IMR-90 (cell line): Measurements from ENCODE around the gene KRT38. TPM values are rescaled to one million over a fixed set of nuclear protein-coding genes. Genes with fewer than 3 reads are reported as not detected.

Source experiments
- ATAC-seq: fragments of 200-7000 bp; cut with Tn5 transposase; 2 replicates; pipeline ENCODE4 v1.9.1; 2020; ENCODE audit warnings: low read depth, mild to moderate bottlenecking, moderate library complexity
- BruUV-seq: library from RNA; stranded (reverse); fragments of 400-500 nt; replicated peaks from 2 replicates; lab custom pipeline; 2021; lab: Mats Ljungman, UMichigan
- CTCF ChIA-PET: fragments of 300-600 bp; formaldehyde crosslinking; extraction: SDS; loops from one replicate; lab custom pipeline; 2021; ENCODE audit warnings: antibody characterized with exemption; lab: Yijun Ruan, JAX
- POLR2A ChIA-PET: fragments of 300-600 bp; sonication (Branson Sonifier 250); formaldehyde crosslinking; loops from one replicate; lab custom pipeline; 2022; ENCODE audit warnings: antibody characterized with exemption; ENCODE audit not compliant: unreplicated experiment; lab: Charles Lee
- DNase-seq: peaks from one replicate; pipeline ENCODE4 v3.0.0; 2013
- H2AFZ ChIP-seq: replicated peaks from 2 replicates; pipeline ENCODE3; 2013; ENCODE audit warnings: low read length, mild to moderate bottlenecking; ENCODE audit not compliant: poor library complexity
- H2AK5ac ChIP-seq: 2 replicates; pipeline ENCODE4 v1.6.1; 2013; ENCODE audit warnings: low read depth, low read length, inconsistent platforms
- H2AK9ac ChIP-seq: replicated peaks from 2 replicates; pipeline ENCODE3; 2013; ENCODE audit warnings: mild to moderate bottlenecking, low read depth, low read length, moderate library complexity; ENCODE audit not compliant: poor library complexity
- H2BK120ac ChIP-seq: 2 replicates; pipeline ENCODE4 v1.6.1; 2013; ENCODE audit warnings: low read depth, low read length, inconsistent platforms
- H2BK15ac ChIP-seq: 3 replicates; pipeline ENCODE4 v1.6.1; 2013; ENCODE audit warnings: low read depth, low read length, inconsistent platforms
- H2BK20ac ChIP-seq: 2 replicates; pipeline ENCODE4 v1.6.1; 2013; ENCODE audit warnings: low read depth, mild to moderate bottlenecking, inconsistent platforms, low read length, moderate library complexity
- H2BK5ac ChIP-seq: 2 replicates; pipeline ENCODE4 v1.6.1; 2013; ENCODE audit warnings: mild to moderate bottlenecking, low read depth, low read length, inconsistent platforms; ENCODE audit not compliant: poor library complexity, severe bottlenecking
- H3K14ac ChIP-seq: replicated peaks from 2 replicates; pipeline ENCODE4 v1.6.1; 2013; ENCODE audit warnings: low read depth, low read length, inconsistent platforms
- H3K18ac ChIP-seq: 2 replicates; pipeline ENCODE4 v1.6.1; 2013; ENCODE audit warnings: low read depth, low read length, control low read depth
- H3K23ac ChIP-seq: 2 replicates; pipeline ENCODE4 v1.6.1; 2013; ENCODE audit warnings: low read depth, low read length, inconsistent platforms
- H3K27ac ChIP-seq: 2 replicates; pipeline ENCODE4 v1.5.1; 2013; ENCODE audit warnings: mild to moderate bottlenecking, control low read depth, low read length; ENCODE audit not compliant: insufficient read depth
- H3K27me3 ChIP-seq: 2 replicates; pipeline ENCODE4 v1.6.1; 2013; ENCODE audit warnings: low read length; ENCODE audit not compliant: control insufficient read depth, insufficient read depth
- H3K36me3 ChIP-seq: 2 replicates; pipeline ENCODE4 v1.6.1; 2013; ENCODE audit warnings: low read length, mixed read lengths; ENCODE audit not compliant: control insufficient read depth, insufficient read depth
- H3K4ac ChIP-seq: 2 replicates; pipeline ENCODE4 v1.6.1; 2013; ENCODE audit warnings: low read depth, low read length, inconsistent platforms
- H3K4me1 ChIP-seq: 2 replicates; pipeline ENCODE4 v1.6.1; 2013; ENCODE audit warnings: low read length, mixed read lengths; ENCODE audit not compliant: control insufficient read depth, insufficient read depth
- H3K4me2 ChIP-seq: 2 replicates; pipeline ENCODE4 v1.6.1; 2013; ENCODE audit warnings: low read depth, mild to moderate bottlenecking, control low read depth, low read length, moderate library complexity
- H3K4me3 ChIP-seq: 2 replicates; pipeline ENCODE4 v1.5.1; 2013; ENCODE audit warnings: low read depth, mild to moderate bottlenecking, control low read depth, low read length, moderate library complexity; ENCODE audit not compliant: insufficient read depth
- H3K56ac ChIP-seq: 2 replicates; pipeline ENCODE4 v1.6.1; 2013; ENCODE audit warnings: low read length, inconsistent platforms; ENCODE audit not compliant: insufficient read depth; ENCODE audit errors: extremely low read depth
- H3K79me1 ChIP-seq, 2 experiments: 2 replicates each; pipeline ENCODE4 v1.6.1; 2013; ENCODE audit warnings: low read length in 2 of 2, inconsistent platforms in 1 of 2, low read depth in 1 of 2
- H3K9ac ChIP-seq: 2 replicates; pipeline ENCODE4 v1.6.1; 2013; ENCODE audit warnings: low read depth, low read length, control low read depth
- H3K9me1 ChIP-seq: 2 replicates; pipeline ENCODE4 v1.6.1; 2013; ENCODE audit warnings: low read length, inconsistent platforms; ENCODE audit not compliant: insufficient read depth
- H3K9me3 ChIP-seq: 2 replicates; pipeline ENCODE4 v1.6.1; 2013; ENCODE audit warnings: low read length; ENCODE audit not compliant: control insufficient read depth, insufficient read depth
- H4K20me1 ChIP-seq: 2 replicates; pipeline ENCODE4 v1.6.1; 2013; ENCODE audit warnings: low read length, inconsistent platforms; ENCODE audit not compliant: insufficient read depth
- H4K5ac ChIP-seq: 2 replicates; pipeline ENCODE4 v1.6.1; 2013; ENCODE audit warnings: mild to moderate bottlenecking, low read depth, low read length, control low read depth
- H4K8ac ChIP-seq, 2 experiments: 2 replicates each; pipeline ENCODE4 v1.6.1; 2013; ENCODE audit warnings: low read depth in 2 of 2, low read length in 2 of 2, control low read depth in 1 of 2, inconsistent platforms in 1 of 2
- H4K91ac ChIP-seq: 2 replicates; pipeline ENCODE4 v1.6.1; 2013; ENCODE audit warnings: low read depth, low read length, inconsistent platforms; ENCODE audit not compliant: insufficient read depth
- BHLHE40 ChIP-seq: fragments of 150-350 bp; IDR thresholded peaks from 2 replicates; pipeline ENCODE4 v1.6.1; 2016; ENCODE audit warnings: mild to moderate bottlenecking, low read depth, low read length
- CEBPB ChIP-seq: IDR thresholded peaks from 2 replicates; pipeline ENCODE4 v1.6.1; 2012; ENCODE audit warnings: low read depth, low read length, improper control_type of control experiment
- CHD1 ChIP-seq: IDR thresholded peaks from 2 replicates; pipeline ENCODE4 v1.6.1; 2012; ENCODE audit warnings: low read depth, low read length, improper control_type of control experiment
- FOS ChIP-seq: fragments of 150-350 bp; IDR thresholded peaks from 2 replicates; pipeline ENCODE4 v1.6.1; 2016; ENCODE audit warnings: low read depth, low read length
- MAFK ChIP-seq: IDR thresholded peaks from 2 replicates; pipeline ENCODE4 v1.6.1; 2012; ENCODE audit warnings: low read depth, low read length, improper control_type of control experiment
- MAZ ChIP-seq: IDR thresholded peaks from 2 replicates; pipeline ENCODE4 v1.6.1; 2012; ENCODE audit warnings: low read depth, mild to moderate bottlenecking, low read length, improper control_type of control experiment, moderate library complexity, borderline replicate concordance
- MXI1 ChIP-seq: IDR thresholded peaks from 2 replicates; pipeline ENCODE4 v1.6.1; 2012; ENCODE audit warnings: low read depth, mild to moderate bottlenecking, low read length, moderate library complexity, borderline replicate concordance
- NFE2L2 ChIP-seq: fragments of 150-350 bp; IDR thresholded peaks from 2 replicates; pipeline ENCODE4 v1.6.1; 2016; ENCODE audit warnings: low read depth, mild to moderate bottlenecking, low read length
- POLR2A ChIP-seq: IDR thresholded peaks from 2 replicates; pipeline ENCODE4 v1.6.1; 2012; ENCODE audit warnings: mild to moderate bottlenecking, low read depth, low read length
- RAD21 ChIP-seq: IDR thresholded peaks from 2 replicates; pipeline ENCODE4 v1.6.1; 2012; ENCODE audit warnings: low read length, improper control_type of control experiment
- SMC3 ChIP-seq: fragments of 150-350 bp; IDR thresholded peaks from 2 replicates; pipeline ENCODE4 v1.6.1; 2016; ENCODE audit warnings: low read depth, mild to moderate bottlenecking, antibody characterized with exemption, low read length, moderate library complexity
- WGBS, 2 experiments: methylation state at CpG; one replicate each; pipeline versions ENCODE4 v1.1.5 to v1.1.7; 2013; ENCODE audit warnings: missing lambda C conversion rate in 2 of 2; ENCODE audit not compliant: insufficient read length in 1 of 2; ENCODE audit errors: extremely low coverage in 2 of 2; 5-methylcytosine and 5-hydroxymethylcytosine counted together
- dilution Hi-C: fragments of 300-500 bp; cut with HindIII; formaldehyde crosslinking; loops from one replicate; pipeline ENCODE4 v1.14.3; 2018; ENCODE audit warnings: low sequenced_read_pairs; ENCODE audit not compliant: unreplicated experiment
- in situ Hi-C: fragments of 300-500 bp; cut with MboI; formaldehyde crosslinking; loops from 3 replicates; pipeline ENCODE4 v1.14.3; 2019; ENCODE audit warnings: low sequenced_read_pairs, inconsistent platforms, mixed read lengths
- intact Hi-C: fragments of 100-400 bp; cut with micrococcal nuclease; formaldehyde crosslinking; loops from 2 replicates; pipeline ENCODE4 v1.10.0; 2022
- polyA plus RNA-seq, 3 experiments: library from polyadenylated mRNA; depleted of rRNA; stranded (reverse); fragments of >200 nt; gene quantifications; 2 replicates each; pipeline ENCODE4 v1.2.3, GENCODE V29; 2012; ENCODE audit warnings: low replicate concordance in 1 of 3
- total RNA-seq: library from RNA; depleted of rRNA; stranded (reverse); fragments of >200 nt; gene quantifications from 2 replicates; pipeline ENCODE4 v1.2.3, GENCODE V29; 2012
- TF ChIP-seq, protein P1 (sequence below): fragments of 150-350 bp; IDR thresholded peaks from 2 replicates; pipeline ENCODE4 v1.6.1; 2016; ENCODE audit warnings: low read depth, mild to moderate bottlenecking, low read length, moderate library complexity, borderline replicate concordance
- TF ChIP-seq, protein P2 (sequence below): conservative IDR thresholded peaks from 2 replicates; pipeline ENCODE4 v1.5.1; 2012; ENCODE audit warnings: mild to moderate bottlenecking, low read depth, low read length, improper control_type of control experiment

Gene KRT38
- total and polyA plus RNA-seq, 2 of the 4 experiments (the other 2 are of a cell fraction): 0.09 TPM; not detected in 1

DNA sequence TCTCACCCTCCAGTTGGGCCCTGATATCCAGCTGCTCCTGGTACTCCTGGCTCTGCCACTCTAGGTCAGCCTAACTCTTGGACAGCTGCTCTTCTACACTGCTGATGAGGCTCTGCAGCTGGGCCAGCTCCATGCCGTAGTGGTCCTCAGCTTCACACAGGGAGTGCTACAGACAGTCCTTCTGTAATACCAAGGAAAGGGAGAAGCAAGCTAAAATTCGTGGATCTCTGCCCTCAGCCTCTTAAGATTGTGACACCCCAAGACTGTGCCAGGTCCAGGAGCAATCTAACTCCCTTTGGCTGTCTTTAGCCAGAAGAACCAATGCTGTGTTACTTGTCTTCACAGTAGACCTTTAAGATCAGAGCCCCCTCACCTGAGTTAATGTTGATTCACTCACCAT is 7.7 kb upstream of the KRT38 start:
- no peaks in the 10 kb centered on the region; the same call in 1 of the 2 replicates for H3K27me3 ChIP-seq
- no peak overlapping the region for H2BK5ac ChIP-seq
- H4K20me1 ChIP-seq: no peaks in the 10 kb centered on the region
- dilution Hi-C loops (no loop called here), intact Hi-C loops (no loop called here), in situ Hi-C loops (no loop called here)
- H3K4me1 ChIP-seq: peaks cover 8% of the 10 kb centered on the region
- TF ChIP-seq SMC3: no peak
- TF ChIP-seq NFE2L2: no peak
- no peak for TF ChIP-seq FOS
- TF ChIP-seq POLR2A: no peak
- TF ChIP-seq BHLHE40: no peak
- TF ChIP-seq MXI1: no peak
- no peak for TF ChIP-seq CEBPB
- no peak for TF ChIP-seq MAFK
- TF ChIP-seq, protein P1, sequence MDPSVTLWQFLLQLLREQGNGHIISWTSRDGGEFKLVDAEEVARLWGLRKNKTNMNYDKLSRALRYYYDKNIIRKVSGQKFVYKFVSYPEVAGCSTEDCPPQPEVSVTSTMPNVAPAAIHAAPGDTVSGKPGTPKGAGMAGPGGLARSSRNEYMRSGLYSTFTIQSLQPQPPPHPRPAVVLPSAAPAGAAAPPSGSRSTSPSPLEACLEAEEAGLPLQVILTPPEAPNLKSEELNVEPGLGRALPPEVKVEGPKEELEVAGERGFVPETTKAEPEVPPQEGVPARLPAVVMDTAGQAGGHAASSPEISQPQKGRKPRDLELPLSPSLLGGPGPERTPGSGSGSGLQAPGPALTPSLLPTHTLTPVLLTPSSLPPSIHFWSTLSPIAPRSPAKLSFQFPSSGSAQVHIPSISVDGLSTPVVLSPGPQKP: no peak
- TF ChIP-seq CHD1: no peak
- TF ChIP-seq, protein P2, sequence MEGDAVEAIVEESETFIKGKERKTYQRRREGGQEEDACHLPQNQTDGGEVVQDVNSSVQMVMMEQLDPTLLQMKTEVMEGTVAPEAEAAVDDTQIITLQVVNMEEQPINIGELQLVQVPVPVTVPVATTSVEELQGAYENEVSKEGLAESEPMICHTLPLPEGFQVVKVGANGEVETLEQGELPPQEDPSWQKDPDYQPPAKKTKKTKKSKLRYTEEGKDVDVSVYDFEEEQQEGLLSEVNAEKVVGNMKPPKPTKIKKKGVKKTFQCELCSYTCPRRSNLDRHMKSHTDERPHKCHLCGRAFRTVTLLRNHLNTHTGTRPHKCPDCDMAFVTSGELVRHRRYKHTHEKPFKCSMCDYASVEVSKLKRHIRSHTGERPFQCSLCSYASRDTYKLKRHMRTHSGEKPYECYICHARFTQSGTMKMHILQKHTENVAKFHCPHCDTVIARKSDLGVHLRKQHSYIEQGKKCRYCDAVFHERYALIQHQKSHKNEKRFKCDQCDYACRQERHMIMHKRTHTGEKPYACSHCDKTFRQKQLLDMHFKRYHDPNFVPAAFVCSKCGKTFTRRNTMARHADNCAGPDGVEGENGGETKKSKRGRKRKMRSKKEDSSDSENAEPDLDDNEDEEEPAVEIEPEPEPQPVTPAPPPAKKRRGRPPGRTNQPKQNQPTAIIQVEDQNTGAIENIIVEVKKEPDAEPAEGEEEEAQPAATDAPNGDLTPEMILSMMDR: no peak
- no peak for TF ChIP-seq MAZ
- no peak for TF ChIP-seq RAD21
- ChIA-PET POLR2A (no interaction called here), CTCF (no interaction called here)
- no peak overlapping the region; the same call in 1 of the 2 replicates for H3K4ac ChIP-seq
- H2BK15ac ChIP-seq: peak overlapping the region; percentile 11; the same call in 1 of the 3 replicates
- no peak overlapping the region for H2AK9ac ChIP-seq
- 80% methylated on average over 1 of the region's 2 CpGs; no CpG with 5 or more reads in 1 of the 2 experiments for WGBS, 2 experiments
- peaks cover 5% of the 10 kb centered on the region for H3K9me1 ChIP-seq
- no peak for ATAC-seq
- BruUV-seq: no TSS peak
- no peak overlapping the region for H3K23ac ChIP-seq
- DNase-seq: no peak
- H3K27ac ChIP-seq: no peak overlapping the region
- peaks cover 14% of the 10 kb centered on the region for H3K9me3 ChIP-seq
- H4K8ac ChIP-seq: no peak overlapping the region
- H3K4me3 ChIP-seq: no peak overlapping the region
- H4K5ac ChIP-seq: no peak overlapping the region; the same call in 1 of the 2 replicates
- no peak overlapping the region for H2AFZ ChIP-seq
- no peak overlapping the region for H3K9ac ChIP-seq
- peak overlapping the region; percentile 38; the same call in 1 of the 2 replicates for H3K18ac ChIP-seq
- H2AK5ac ChIP-seq: peak overlapping the region; percentile 3; the same call in 1 of the 2 replicates
- peak overlapping the region; percentile 44; the same call in 1 of the 2 replicates for H4K91ac ChIP-seq
- no peak overlapping the region for H3K56ac ChIP-seq
- peak overlapping the region; percentile 14; the same call in 1 of the 2 replicates for H2BK20ac ChIP-seq
- 0 out of 2 replicates have a peak overlapping the region, but pooled peaks have one; percentile 37 for H3K14ac ChIP-seq
- no peaks in the 10 kb centered on the region for H3K36me3 ChIP-seq
- no peaks in the 10 kb centered on the region for H3K79me1 ChIP-seq
- peak overlapping the region; percentile 45; the same call in 1 of the 2 replicates for H2BK120ac ChIP-seq
- no peak overlapping the region for H3K4me2 ChIP-seq
